NCI-H774 (cell line): ENCODE data around the gene PKD1L1.
"Not testable (repeated sequence)": the region's sequence is repeated elsewhere in the genome, so short reads cannot be mapped to it uniquely, and the experiment has no call there.

Source experiments
- DNase-seq: peaks from one replicate; lab custom pipeline; 2025; lab: John Stamatoyannopoulos, UW

PKD1L1 gene

DNA sequence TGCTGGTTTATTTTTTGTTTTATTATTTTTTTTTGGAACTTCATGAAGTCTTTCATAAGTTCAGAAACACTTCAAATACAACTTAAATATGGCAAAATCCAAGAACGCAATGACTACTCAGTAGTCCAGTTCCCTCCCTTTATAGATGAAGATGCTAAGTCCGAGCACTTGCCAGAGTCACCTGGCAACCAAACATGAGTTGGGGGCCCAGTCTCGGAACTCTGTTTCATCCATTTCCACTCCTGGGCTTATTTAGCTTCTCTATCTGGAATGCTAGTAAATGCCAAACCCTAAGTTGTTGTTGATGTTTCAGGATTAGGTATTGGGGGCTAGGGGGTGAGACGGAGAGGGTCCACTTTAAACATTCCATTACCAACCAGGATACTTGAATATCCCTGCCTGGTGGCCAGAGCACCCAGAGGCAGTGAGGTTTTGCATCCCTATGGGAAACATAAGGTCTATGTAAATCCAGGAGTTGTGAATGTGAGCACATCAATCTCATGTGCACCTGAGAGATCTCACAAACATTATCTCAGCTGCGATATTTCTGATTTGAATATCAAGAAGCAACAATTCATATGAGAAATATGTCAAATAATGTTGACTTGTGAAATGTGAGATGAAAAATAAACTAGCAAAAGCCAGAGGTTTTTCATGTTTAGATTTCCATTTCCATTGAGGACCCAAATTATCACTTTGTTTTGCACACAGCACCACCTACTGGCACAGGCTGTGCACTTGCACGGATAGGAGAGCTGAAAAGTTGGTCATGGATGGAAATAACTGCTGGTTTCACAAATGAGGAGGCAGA lies 129.3 kb downstream of the PKD1L1 start:
- DNase-seq: peak; percentile 51

DNA sequence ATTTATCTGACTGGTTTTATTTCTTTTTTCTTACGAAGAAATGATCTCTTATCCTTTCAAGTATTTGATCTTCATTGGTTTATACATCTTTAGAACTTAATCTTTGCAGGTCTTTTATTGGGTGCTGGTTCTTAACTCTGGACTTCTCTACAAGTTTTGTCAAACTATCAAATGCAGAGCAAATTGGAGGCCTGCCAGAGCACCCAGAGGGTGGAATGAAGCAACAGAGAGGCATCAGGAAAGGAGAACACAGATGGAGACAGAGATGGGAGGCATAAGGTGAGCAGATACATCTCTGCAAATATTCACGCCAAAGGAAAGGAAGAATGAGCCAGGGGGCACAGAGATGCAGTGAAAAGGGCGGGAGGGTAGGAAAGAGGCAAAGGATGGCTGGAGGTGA lies 130.3 kb downstream of the PKD1L1 start:
- no peak for DNase-seq

DNA sequence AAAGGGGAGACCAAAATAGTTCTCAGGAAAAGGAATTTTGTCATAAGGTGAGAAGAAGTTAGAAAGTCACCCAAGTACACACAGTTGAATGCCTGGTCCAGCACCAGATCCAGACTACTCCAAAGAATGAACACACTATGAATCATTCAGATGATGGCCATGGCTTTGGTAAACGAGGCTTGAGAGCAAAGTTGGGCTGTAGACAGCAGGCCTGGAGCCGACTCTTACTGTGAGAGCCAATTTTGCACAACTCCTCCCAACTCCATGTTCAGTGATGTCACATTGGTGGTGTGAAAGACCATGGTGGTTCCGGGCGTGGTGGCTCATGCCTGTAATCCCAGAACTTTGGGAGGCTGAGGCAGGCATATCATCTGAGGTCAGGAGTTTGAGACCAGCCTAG lies 131.6 kb downstream of the PKD1L1 start:
- no peak for DNase-seq

DNA sequence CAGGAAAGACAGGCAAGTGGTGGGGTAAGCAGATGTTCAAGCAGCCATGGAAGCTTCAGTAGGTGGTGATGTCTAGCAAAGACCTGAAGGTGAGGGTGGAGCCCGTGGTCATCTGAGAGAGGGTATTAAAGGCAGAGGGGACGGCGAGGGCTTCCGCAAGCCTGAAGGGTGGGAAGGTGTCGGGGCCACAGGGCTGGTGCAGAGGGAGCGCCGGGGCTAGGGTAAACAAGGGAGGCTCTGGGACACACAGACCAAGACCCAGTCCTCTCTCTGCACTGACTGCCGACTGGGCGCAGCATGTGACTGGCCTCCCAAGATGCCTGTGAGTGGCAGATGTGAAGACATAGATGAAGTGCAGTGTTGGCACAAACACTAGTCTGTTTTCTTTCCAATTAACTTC lies 132.4 kb downstream of the PKD1L1 start:
- DNase-seq: no peak

DNA sequence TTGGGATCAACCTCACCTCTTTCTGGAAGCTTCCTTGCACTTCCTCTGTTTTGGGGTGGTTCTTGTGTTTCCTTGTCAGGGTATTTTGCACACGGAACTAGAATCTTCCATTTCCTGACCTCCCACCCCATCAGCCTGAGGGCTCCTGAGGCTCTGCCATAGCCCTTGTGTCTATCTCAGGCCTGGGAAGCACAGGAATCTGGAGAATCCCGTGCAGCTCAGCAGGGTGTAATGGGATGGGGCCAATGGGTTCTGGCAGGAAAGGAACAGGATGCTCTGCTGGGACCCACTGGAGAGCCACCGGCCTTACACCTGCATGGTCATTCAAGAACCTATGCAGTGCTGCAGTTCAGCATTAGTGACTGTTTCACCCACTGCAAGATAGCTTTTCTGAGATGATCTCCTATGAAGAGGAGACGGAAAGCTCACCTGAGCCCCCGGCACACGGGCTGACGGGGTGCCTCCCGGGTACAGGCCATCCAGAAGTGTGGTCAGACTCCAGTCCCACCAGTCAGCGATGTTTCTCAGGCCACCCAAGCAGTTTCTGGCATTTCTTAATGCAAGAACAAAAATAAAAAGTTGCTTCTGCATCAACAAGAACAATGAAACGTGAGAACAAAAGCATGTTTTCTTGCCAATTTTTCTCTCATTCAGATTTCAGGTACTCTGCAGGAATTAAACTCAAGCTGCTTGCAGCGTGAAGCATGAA lies 133.2 kb downstream of the PKD1L1 start:
- no peak for DNase-seq

DNA sequence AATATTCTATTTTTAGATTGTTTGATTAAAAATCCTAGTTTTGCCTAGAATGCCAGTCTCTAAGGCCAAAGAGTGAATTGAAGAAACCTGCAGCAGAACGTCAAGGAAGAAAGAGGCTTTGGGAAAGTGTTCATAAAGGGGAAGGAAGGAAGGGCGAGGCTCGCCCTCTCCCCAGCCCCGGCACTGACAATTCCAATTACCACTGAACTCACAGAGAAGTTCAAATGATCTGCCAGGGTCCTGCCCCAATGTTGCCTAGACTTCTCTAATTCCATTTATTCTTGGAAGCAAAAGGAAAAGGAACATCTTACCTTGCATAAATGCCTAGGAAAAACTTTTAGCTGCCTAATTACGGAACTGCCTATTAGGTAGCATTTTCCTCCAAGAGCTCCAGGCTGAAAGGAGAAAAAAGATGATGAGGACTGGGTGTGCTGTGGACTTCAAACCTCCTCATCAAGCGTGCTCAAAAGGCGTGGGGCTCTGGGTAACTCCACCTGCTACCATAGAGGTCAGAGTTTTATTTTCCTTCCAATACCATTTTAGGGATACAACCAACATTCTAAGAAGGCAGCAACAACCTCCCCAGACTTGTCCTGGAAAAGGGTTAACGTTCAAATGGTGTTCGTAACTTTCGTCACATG lies 134.5 kb downstream of the PKD1L1 start:
- DNase-seq: no peak

DNA sequence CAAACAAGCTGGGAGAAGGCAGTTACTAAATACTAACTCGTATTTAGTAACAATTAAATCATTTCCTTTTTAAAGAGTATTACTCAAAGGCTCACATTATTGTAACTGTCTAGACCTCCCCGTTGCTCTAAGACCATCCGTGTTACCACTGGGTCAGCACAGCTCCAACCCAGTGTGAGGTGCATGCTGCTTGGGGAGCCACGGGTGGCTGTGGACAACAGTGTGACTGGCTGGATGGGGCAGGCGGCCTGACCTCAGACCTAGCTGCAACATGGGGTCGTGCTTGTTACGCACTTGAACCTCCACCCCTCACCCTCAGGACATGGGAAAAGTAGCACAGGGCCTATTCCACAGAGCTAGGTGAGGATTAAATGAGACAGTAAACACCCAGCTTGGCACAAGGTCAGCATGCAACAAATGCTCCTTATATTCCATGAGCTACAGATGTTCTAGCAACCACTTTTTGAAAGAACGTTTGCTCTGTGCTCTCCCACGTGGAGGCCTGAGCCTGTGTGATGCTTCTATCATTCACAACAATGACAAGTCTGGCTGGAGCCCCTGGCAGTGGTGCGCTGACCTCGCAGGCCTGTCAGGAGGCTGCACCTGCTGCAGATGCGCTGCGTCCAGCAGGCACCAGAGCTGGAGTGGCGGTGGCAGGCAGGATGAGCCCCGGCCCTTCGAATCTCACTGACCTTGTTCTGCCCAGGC lies 135.7 kb downstream of the PKD1L1 start:
- DNase-seq: peak; percentile 15

DNA sequence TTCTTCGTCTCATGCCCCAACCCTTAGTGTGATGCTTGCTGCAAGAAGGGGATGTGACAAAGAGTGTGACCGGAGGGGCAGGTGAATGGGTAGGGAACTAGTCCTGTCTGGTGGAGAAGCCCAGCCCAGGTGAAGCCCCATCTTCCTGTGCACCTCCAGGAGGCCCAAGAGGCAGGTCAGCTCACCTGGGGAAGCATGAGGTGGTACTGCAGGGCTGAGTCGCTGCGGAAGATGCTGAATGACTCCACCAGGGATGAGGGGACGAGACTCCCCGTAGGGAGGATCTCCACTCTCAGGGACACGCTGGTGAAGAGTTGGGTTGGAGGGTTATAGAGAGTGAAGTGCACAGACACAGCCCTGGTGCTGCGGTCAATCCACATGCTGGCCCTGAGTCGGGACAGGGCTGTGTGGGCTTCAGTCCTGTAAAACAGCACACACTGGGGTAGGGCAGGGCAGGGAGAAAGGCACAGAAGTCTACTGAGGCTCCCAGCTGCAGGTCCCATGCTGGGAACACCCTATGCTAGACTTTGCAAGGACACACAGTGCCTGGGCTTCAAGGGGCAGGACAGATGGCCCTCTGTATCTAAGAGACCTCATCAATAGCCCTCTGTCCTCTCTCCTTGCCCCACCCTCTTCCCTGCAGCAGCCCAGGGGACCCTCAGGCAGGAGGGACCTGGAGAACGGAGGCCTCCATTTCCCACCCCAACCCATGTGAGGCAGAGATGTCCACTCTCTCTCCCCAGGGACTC lies 136.5 kb downstream of the PKD1L1 start:
- no peak for DNase-seq

DNA sequence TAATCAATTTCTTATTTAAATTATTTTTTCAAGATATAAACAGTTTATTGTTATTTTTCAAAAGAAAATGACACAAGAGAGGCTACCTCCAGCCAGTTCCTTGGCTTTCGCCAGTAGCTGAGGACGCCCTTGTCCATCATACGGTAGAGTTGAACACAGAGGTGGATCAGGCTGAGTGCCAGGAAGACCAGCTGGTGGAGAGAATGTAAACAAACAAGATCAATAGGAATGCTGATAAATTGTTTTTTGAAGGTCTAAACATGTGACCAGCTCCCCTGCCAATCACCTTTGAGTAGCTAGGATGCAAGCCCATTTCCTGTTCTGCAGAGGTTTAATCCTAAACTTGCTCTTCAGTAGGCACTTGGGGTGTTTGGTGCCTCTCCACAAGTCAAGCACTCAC lies 138.9 kb downstream of the PKD1L1 start:
- peak; percentile 17 for DNase-seq

DNA sequence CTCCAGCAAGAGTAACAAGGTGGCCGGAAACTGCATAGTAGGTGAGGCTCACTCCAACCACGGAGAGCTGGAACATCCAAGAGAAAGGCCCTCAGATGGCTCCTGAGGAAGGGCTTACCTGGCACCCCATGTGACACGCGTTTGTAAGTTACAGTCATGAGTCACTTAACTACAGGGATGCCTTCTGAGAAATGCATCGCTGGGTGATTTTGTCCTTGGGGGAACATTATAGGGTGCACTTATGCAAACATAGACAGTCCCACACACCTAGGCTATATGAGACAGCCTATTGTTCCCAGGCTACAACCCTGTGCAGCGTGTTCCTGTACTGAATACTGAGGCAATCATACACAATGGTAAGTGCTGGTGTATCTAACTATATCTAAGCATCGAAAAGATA lies 139.9 kb downstream of the PKD1L1 start:
- DNase-seq: no peak

DNA sequence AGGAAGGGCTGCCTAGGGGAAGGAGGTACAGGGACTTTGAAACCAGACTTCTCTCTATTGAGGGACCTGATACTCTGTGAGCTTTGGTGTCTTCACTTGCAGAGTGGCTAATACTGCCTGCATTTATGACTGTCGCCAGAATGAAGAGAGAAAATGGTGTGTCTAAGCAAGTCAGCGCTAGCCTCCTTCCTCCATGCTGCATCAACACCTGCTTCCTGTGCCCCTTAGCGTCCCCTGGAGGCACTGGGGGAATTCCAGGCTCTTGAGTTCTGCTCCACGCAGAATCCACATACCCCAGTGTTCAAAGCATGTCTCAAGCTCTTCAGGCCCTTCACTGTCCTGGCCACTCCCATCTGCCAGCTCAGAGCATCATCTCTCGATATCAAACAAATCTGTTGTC lies 140.5 kb downstream of the PKD1L1 start:
- no peak for DNase-seq

DNA sequence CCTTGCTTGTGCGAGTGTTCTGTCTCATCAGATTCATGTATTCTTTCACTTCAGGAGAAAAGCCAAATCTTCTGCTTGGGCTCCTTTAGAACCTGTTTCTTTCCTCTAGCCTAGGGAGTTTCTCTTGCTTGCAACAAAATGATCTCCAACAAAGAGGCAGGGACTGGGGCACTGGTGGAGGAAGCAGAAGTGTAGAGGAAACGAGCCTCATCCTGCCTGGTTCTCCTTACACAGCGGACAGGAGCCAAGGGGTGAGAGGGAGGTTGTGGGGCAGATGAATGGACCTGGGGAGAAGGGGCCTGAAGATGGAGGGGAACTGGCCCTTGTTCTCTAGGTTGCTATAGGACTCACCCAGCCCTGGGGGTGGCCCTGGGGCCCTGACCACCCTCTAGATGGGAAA lies 141.1 kb downstream of the PKD1L1 start:
- DNase-seq: no peak

DNA sequence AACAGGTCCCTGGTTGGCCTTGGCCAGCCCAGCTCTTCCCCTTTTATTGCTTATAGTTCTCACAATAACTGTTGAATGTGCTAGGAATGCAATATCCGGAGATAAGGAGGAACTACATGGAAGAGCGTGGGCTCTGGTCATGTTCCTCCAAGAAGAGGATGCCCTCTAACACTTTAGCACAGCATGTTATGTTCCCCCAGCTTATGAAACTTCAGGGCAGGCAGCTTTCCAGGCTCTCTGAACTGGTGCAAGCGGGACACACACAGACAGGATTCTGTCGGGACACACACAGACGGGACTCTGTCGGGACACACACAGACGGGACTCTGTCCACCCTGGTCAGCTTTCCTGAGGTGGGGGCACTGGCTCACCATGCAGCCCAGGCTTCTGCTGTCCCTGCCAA lies 141.6 kb downstream of the PKD1L1 start:
- DNase-seq: no peak

DNA sequence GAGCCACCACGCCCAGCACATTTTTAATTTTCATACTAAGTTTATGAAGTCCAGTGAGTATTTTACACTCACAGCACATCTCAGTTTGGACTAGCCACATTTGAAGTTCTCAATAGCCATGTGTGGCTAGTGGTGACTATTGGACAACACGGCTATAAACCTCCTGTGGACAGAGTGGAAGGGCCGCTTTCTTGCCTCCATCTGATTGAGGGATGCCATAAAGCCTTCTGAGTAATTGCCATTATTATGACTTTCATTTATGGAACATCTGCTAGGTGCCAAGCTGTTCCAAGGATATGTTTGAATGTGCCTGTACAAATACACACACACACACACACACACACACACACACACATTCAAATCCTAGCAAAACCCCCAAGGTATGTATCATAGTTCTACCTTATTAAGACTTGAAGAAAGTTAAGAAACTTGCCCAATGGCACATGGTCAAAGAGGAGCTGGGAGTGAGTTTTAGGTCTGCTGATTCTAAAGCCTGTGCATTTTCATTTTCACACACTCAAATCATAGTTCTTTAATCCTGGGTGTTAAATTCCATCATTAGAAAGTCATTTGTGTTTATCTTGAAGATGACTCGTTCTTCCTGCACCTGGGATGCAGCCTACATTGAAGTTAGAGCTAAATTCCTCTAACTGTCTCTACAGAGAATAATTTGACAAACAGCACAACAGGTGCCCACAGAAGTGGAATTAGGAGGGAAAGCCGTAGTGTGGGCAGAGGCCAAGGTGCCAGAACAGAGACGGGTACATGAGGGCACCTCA lies 143.3 kb downstream of the PKD1L1 start:
- DNase-seq: no peak

DNA sequence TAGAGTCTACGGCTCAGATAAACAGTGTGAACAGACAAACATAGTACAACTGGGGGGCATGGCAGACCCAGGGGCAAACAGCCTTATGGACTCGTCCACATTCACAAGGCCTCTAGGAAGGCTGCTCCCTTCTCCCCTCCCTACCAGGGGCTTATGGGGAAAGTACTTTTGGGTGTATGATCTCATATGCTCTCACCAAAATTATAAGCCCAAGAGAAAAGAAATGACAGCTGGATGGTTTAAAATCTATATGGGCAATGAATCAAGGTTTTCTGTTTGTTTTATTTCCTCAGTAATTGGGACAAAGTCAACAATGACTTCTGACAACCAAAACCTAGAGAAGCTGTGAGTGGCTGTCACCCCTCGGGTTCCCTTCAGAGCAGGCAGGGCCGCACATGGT lies 144.4 kb downstream of the PKD1L1 start:
- peak; percentile 58 for DNase-seq

DNA sequence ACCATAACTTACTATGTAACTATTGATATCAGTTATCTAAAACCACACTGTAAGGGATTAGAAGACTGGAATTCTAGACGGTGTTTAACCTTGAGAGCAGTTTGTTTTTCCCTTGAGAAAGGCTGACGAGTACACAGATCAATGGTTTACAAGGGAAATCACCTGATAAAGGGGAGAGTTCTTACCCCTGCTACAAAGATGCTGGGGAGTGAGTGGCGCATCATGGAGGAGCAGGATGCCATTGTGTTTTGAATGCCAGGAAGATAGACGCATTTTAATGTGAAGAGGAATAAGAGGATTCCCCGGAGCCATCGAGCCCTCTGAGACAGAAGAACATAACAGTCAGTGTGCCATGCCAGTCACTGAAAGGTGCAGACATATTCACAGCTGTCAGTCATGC lies 145.2 kb downstream of the PKD1L1 start:
- no peak for DNase-seq

DNA sequence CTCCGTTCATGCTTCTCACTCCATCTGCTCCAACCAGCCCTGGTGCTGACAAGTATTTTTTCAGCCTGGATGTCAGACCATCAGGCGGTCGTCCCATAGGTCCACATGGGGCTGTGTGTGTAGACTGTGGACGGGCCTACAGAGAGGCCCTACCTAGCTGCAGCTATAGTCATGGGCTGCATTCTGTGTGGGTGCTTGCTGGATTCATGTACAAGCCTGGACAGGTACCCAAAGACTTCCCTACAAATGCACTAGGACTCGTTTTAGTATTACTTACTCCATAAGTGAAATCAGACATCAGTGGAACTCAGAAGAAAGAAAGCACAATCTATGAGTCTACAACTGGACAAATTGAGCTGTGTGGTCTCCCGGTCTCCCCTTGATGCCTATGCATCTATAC lies 146.8 kb downstream of the PKD1L1 start:
- no peak for DNase-seq

DNA sequence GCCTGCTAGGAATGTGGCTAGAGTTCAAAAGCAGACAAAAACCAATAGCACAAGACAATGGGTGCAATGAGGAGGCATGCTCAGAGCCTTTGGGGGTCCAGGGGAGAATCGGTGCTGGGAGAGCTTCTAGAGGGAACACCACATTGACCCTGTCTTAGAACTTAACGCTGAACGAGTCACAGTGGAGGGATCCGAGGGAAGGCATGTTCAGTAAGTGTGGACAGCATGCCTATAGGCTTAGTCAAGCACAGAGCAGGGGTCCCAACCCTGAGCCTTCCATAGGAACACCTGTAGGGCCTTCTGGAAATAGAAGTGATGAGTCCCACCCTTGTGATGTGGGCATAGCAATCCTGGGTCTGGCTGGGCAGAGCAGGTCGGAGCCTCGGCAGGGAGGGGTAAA lies 148.7 kb downstream of the PKD1L1 start:
- no peak for DNase-seq

DNA sequence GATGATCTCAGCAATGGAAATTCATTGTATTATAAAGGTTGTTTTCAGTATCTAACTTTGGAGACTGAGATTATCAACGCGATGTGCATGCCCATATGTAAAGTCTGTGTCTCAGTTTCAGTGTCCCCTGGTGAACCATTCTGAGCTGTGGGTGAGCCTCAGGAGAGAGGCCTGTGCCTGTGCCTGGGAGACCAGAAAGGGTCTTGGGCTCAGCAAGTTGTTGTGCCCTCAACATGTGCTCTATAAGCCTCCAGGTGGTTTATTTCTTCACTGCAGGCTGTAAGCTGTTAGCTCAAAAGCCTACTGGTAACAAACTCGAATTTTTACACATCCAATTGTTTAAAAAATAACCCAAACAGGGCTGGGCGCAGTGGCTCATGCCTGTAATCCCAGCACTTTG lies 151.9 kb downstream of the PKD1L1 start:
- DNase-seq: no peak

DNA sequence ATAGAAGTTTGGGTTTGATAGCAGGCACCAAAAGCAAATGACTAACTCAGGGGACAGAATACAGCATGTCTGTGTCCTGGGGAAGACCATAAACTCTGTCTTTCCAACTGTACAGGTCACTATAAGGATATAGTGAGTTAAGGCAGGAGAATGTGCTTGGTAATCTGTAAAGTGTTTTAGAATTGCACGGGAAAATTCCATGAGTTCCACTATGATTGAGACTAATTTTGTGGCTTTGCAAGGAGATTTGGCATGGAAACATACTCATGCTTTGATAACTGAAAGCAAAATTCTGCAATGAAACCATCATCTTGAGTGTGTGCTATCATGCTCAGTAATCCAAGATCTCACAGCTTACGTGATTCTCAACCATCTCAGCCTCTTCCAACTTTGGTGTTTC lies 152.6 kb downstream of the PKD1L1 start:
- DNase-seq: no peak

DNA sequence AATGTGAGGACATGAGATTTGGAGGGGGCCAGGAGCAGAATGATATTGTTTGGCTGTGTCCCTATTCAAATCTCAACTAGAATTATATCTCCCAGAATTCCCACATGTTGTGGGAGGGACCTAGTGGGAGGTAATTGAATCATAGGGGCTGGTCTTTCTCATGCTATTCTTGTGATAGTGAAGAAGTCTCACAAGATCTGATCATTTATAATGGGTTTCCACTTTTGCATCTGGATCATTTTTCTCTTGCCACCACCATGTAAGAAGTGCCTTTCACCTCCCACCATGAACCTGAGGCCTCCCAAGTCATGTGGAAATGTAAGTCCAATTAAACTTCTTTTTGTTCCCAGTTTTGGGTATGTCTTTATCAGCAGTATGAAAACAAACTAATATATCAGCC lies 153.1 kb downstream of the PKD1L1 start:
- DNase-seq: not testable (repeated sequence)
